Keratinocyte (primary cell): ENCODE data around the gene ZNF8. TPM values are rescaled to one million over a fixed set of nuclear protein-coding genes. Genes with fewer than 3 reads are reported as not detected.

Experiments
- DNase-seq: peaks from one replicate; pipeline ENCODE4 v3.0.0-alpha.2; 2011; ENCODE audit warnings: low read depth, missing footprints, low spot score
- FAIRE-seq: peaks from 2 replicates; lab custom pipeline; 2011; peaks lifted over from hg19 to GRCh38; lab: Jason Lieb, UNC
- H2AFZ ChIP-seq: 2 replicates; pipeline ENCODE4 v1.6.0; 2012; ENCODE audit warnings: low read length, control low read depth, inconsistent platforms; ENCODE audit not compliant: control insufficient read depth
- H3K27ac ChIP-seq: 2 replicates; pipeline ENCODE4 v1.5.1; 2011; ENCODE audit warnings: low read length; ENCODE audit not compliant: control insufficient read depth, insufficient read depth
- H3K27me3 ChIP-seq: 3 replicates; pipeline ENCODE4 v1.6.0; 2011; ENCODE audit warnings: low read length; ENCODE audit not compliant: control insufficient read depth, insufficient read depth; ENCODE audit errors: extremely low read depth
- H3K36me3 ChIP-seq, 2 experiments: 2 replicates in 1 of 2; 3 replicates in 1 of 2; pipeline ENCODE4 v1.5.1; 2011; ENCODE audit warnings: low read length in 2 of 2, mild to moderate bottlenecking in 1 of 2; ENCODE audit not compliant: control insufficient read depth in 2 of 2, insufficient read depth in 2 of 2; ENCODE audit errors: extremely low read depth in 1 of 2
- H3K4me1 ChIP-seq: 3 replicates; pipeline ENCODE4 v1.5.1; 2011; ENCODE audit warnings: low read length; ENCODE audit not compliant: control insufficient read depth, insufficient read depth; ENCODE audit errors: extremely low read depth
- H3K4me2 ChIP-seq: 3 replicates; pipeline ENCODE4 v1.6.0; 2011; ENCODE audit warnings: low read depth, low read length; ENCODE audit not compliant: control insufficient read depth, insufficient read depth; ENCODE audit errors: extremely low read depth
- H3K4me3 ChIP-seq, 3 experiments: fragments of 200-600 bp in 1 of 3; sonication (generic) in 1 of 3; 2 replicates in 2 of 3; 3 replicates in 1 of 3; pipeline ENCODE4 v1.5.1; 2011 to 2016; ENCODE audit warnings: low read length in 3 of 3, mild to moderate bottlenecking in 3 of 3, control low read depth in 2 of 3, inconsistent platforms in 1 of 3, low read depth in 1 of 3, mixed read lengths in 1 of 3, mixed run types in 1 of 3, moderate library complexity in 1 of 3; ENCODE audit not compliant: control insufficient read depth in 2 of 3, insufficient read depth in 2 of 3; ENCODE audit errors: extremely low read depth in 1 of 3
- H3K79me2 ChIP-seq: 2 replicates; pipeline ENCODE4 v1.6.0; 2012; ENCODE audit warnings: low read length; ENCODE audit not compliant: control insufficient read depth, insufficient read depth
- H3K9ac ChIP-seq: 3 replicates; pipeline ENCODE4 v1.6.0; 2011; ENCODE audit warnings: low read length; ENCODE audit not compliant: control insufficient read depth, insufficient read depth; ENCODE audit errors: extremely low read depth
- H3K9me1 ChIP-seq: 3 replicates; pipeline ENCODE4 v1.6.0; 2011; ENCODE audit warnings: low read length; ENCODE audit not compliant: control insufficient read depth, insufficient read depth; ENCODE audit errors: extremely low read depth
- H3K9me3 ChIP-seq: 2 replicates; pipeline ENCODE4 v1.5.1; 2012; ENCODE audit warnings: low read depth, low read length; ENCODE audit not compliant: control insufficient read depth
- H4K20me1 ChIP-seq: 3 replicates; pipeline ENCODE4 v1.6.0; 2011; ENCODE audit warnings: low read length; ENCODE audit not compliant: control insufficient read depth, insufficient read depth; ENCODE audit errors: extremely low read depth
- CTCF ChIP-seq, 3 experiments: IDR thresholded peaks in 1 of 3; conservative IDR thresholded peaks in 1 of 3; optimal IDR thresholded peaks in 1 of 3; 2 replicates in 2 of 3; 3 replicates in 1 of 3; pipeline versions ENCODE3 to v1.5.1; 2011; ENCODE audit warnings: low read length in 3 of 3, mild to moderate bottlenecking in 3 of 3, moderate library complexity in 2 of 3, control low read depth in 1 of 3, inconsistent platforms in 1 of 3; ENCODE audit not compliant: insufficient read depth in 2 of 3; ENCODE audit errors: extremely low read depth in 1 of 3
- EZH2 ChIP-seq: IDR thresholded peaks from one replicate; pipeline ENCODE4 v1.6.1; 2012; ENCODE audit warnings: inconsistent platforms, mild to moderate bottlenecking, low read length, moderate library complexity
- dilution Hi-C: fragments of 300-500 bp; cut with MboI; formaldehyde crosslinking; loops from one replicate; pipeline ENCODE4 v1.7.0; 2020; ENCODE audit warnings: low sequenced_read_pairs; ENCODE audit not compliant: extremely low pct_ligation_motif_present
- polyA plus RNA-seq, 5 experiments: library from polyadenylated mRNA; depleted of rRNA in 3 of 5; stranded (reverse) in 3 of 5; stranded (forward) in 1 of 5; unstranded in 1 of 5; fragments of >200 nt; gene quantifications; 1 replicate in 1 of 5; 2 replicates in 3 of 5; 3 replicates in 1 of 5; pipeline versions ENCODE4 v1.2.1 to v1.2.3, GENCODE V29; 2011 to 2012; ENCODE audit warnings: missing spikeins in 2 of 5, low read depth in 1 of 5, low replicate concordance in 1 of 5

Gene ZNF8
- polyA plus RNA-seq, 1 donor (not counting 4 experiments of a cell fraction or from before 2014, with no cell fraction given): 2.7 TPM

DNA sequence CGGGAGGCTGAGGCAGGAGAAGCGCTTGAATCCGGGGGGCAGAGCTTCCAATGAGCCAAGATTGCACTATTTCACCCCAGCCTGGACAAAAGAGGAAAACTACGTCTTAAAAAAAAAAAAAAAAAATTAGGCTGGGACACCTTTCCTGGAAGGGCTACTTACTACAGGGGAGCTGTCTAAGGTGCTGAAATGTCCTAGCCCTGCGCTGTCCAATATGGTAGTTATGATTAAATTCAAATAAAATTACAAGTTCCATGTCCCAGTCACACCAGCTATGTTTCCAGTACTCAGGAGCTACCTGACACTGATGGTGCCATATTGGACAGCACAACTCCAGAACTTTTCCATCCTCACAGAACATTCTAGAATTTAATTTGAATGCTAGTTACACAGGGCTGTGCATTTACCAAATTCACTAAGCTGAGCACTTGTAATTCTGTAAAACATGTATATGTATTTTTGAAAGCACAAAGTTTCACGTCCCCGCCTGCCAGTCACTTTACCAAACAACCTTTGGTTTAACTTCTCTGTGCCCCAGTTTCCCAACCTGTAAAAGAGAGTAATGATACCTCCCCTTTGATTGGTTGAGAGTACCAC, 38.8 kb downstream of the ZNF8 start:
- peaks cover 15 to 19% of the 10 kb centered on the region in 2 experiments for H3K36me3 ChIP-seq
- no peak overlapping the region for H2AFZ ChIP-seq
- H3K4me2 ChIP-seq: no peak overlapping the region
- dilution Hi-C loops: no loop called here
- no peak overlapping the region for H3K4me3 ChIP-seq
- peaks cover 5% of the 10 kb centered on the region for H4K20me1 ChIP-seq
- DNase-seq (no peak), FAIRE-seq (no peak)
- TF ChIP-seq CTCF (optimal IDR thresholded peaks at IDR 0.05 in 1 of 3, IDR thresholded peaks at IDR 0.05 in 1 of 3, conservative IDR thresholded peaks at IDR 0.05 in 1 of 3; ENCODE audit: extremely low read depth in 1 of 3, insufficient read depth in 2 of 3, low read length in 3 of 3): no peak
- no peak for TF ChIP-seq EZH2
- H3K27ac ChIP-seq: no peak overlapping the region
- no peaks in the 10 kb centered on the region for H3K9me3 ChIP-seq
- no peaks in the 10 kb centered on the region for H3K79me2 ChIP-seq
- H3K4me1 ChIP-seq: peaks cover 18% of the 10 kb centered on the region
- H3K9ac ChIP-seq: no peak overlapping the region
- H3K9me1 ChIP-seq: peaks cover 8% of the 10 kb centered on the region
- no peaks in the 10 kb centered on the region for H3K27me3 ChIP-seq

GRCh38 chr19:58318297-58318696, 39.5 kb downstream of the ZNF8 start:
- H3K36me3 ChIP-seq: peaks cover 13 to 14% of the 10 kb centered on the region in 2 experiments
- no peak overlapping the region for H3K9ac ChIP-seq
- no peak for TF ChIP-seq EZH2
- TF ChIP-seq CTCF (optimal IDR thresholded peaks at IDR 0.05 in 1 of 3, IDR thresholded peaks at IDR 0.05 in 1 of 3, conservative IDR thresholded peaks at IDR 0.05 in 1 of 3; ENCODE audit: extremely low read depth in 1 of 3, insufficient read depth in 2 of 3, low read length in 3 of 3): no peak
- H3K9me1 ChIP-seq: peaks cover 8% of the 10 kb centered on the region
- FAIRE-seq (no peak), DNase-seq (no peak)
- H3K27ac ChIP-seq: no peak overlapping the region
- dilution Hi-C loops: no loop called here
- H4K20me1 ChIP-seq: peaks cover 5% of the 10 kb centered on the region
- no peak overlapping the region for H2AFZ ChIP-seq
- no peaks in the 10 kb centered on the region for H3K79me2 ChIP-seq
- no peaks in the 10 kb centered on the region for H3K27me3 ChIP-seq
- no peaks in the 10 kb centered on the region for H3K9me3 ChIP-seq
- no peak overlapping the region for H3K4me2 ChIP-seq
- peaks cover 18% of the 10 kb centered on the region for H3K4me1 ChIP-seq
- H3K4me3 ChIP-seq: no peak overlapping the region
